DOHH2 (cell line): ENCODE measurements around the gene GLOD4.
"Not testable (repeated sequence)": the region's sequence is repeated elsewhere in the genome, so short reads cannot be mapped to it uniquely, and the experiment has no call there.

Experiments used
- CTCF ChIP-seq: fragments of 200-600 bp; sonication (generic); IDR thresholded peaks from one replicate; pipeline ENCODE4 v1.5.1; 2014; ENCODE audit warnings: antibody characterized with exemption, mild to moderate bottlenecking, low read depth, low read length; ENCODE audit not compliant: poor library complexity, severe bottlenecking
- EZH2phosphoT487 ChIP-seq: fragments of 200-600 bp; sonication (generic); IDR thresholded peaks from 2 replicates; pipeline ENCODE4 v1.6.1; 2017; ENCODE audit warnings: borderline replicate concordance, mild to moderate bottlenecking, antibody characterized with exemption, low read length, moderate library complexity, mixed read lengths

- TF ChIP-seq CTCF, EZH2phosphoT487: not testable (repeated sequence)
These were observed 32.7 kb downstream of the GLOD4 start for GRCh38 chr17:749359-749758.
